ENCODE measurements around the gene SGCG.
A peak's percentile ranks its signal among the peaks of the same experiment; 100 is the strongest.
"Not testable (repeated sequence)": the region's sequence is repeated elsewhere in the genome, so short reads cannot be mapped to it uniquely, and the experiment has no call there.

Gene SGCG

DNA sequence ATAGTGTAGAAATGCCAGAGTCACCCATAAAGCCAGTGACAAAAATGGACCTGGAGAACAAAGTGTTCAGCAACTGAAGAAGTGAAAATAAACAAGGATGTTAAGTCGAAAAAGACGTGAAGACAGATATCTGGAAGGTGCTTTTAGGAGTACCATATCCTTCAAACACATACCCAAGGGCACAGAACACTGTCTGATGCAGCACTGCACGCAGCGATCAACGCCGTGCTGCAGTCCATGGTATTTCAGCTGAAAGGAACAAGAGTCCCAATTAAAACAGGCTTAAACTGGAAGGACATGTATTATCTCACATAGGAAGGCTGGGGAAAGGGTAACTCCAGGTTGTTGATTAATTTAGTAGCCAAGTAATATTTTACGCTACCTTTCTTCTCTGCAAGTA lies 108.2 kb downstream of the SGCG start:
- Histone ChIP-seq H3K9ac (ENCODE audit: low read length in 2 of 2) (no peak overlapping the region), H3K4me3 (ENCODE audit: low read length in 2 of 2) (no peak overlapping the region), H3K27ac (ENCODE audit: low read length) (no peak overlapping the region), H3K4me1 (ENCODE audit: control insufficient read depth, insufficient read depth, low read length) (no peaks in the 10 kb centered on the region), H3K9me3 (ENCODE audit: control insufficient read depth in 2 of 2, low read length in 2 of 2) (no peaks in the 10 kb centered on the region), H3K36me3 (ENCODE audit: control insufficient read depth in 2 of 2, insufficient read depth in 2 of 2, low read length in 2 of 2) (no peaks in the 10 kb centered on the region), H3K27me3 (ENCODE audit: control insufficient read depth in 1 of 2, insufficient read depth in 2 of 2, low read length in 2 of 2) (no peaks in the 10 kb centered on the region)

- no peak overlapping the region for H3K27ac ChIP-seq (ENCODE audit: low read length)
- no peaks in the 10 kb centered on the region for H3K36me3 ChIP-seq (ENCODE audit: control insufficient read depth in 2 of 2, insufficient read depth in 2 of 2, low read length in 2 of 2)
- no peak overlapping the region for H3K9ac ChIP-seq (ENCODE audit: low read length in 2 of 2)
These were observed 109.2 kb downstream of the SGCG start for GRCh38 chr13:23289917-23290357.

GRCh38 chr13:23292586-23292985 lies 111.8 kb downstream of the SGCG start:
- Histone ChIP-seq H3K4me1 (ENCODE audit: control insufficient read depth, insufficient read depth, low read length) (no peaks in the 10 kb centered on the region), H3K4me3 (ENCODE audit: low read length in 2 of 2) (no peak overlapping the region)

More at GRCh38 chr13:23289917-23290357, 109.2 kb downstream of the SGCG start:
- no peaks in the 10 kb centered on the region for H3K4me1 ChIP-seq (ENCODE audit: control insufficient read depth, insufficient read depth, low read length)
- no peaks in the 10 kb centered on the region for H3K27me3 ChIP-seq (ENCODE audit: control insufficient read depth in 1 of 2, insufficient read depth in 2 of 2, low read length in 2 of 2)
- no peak overlapping the region for H3K4me3 ChIP-seq (ENCODE audit: low read length in 2 of 2)
- no peaks in the 10 kb centered on the region for H3K9me3 ChIP-seq (ENCODE audit: control insufficient read depth in 2 of 2, low read length in 2 of 2)

GRCh38 chr13:23314837-23315236 lies 134.1 kb downstream of the SGCG start:
- not testable (repeated sequence) for H3K4me1 ChIP-seq (ENCODE audit: control insufficient read depth, insufficient read depth, low read length); H3K4me3 ChIP-seq (ENCODE audit: low read length in 2 of 2); H3K27me3 ChIP-seq (ENCODE audit: control insufficient read depth in 1 of 2, insufficient read depth in 2 of 2, low read length in 2 of 2); H3K27ac ChIP-seq (ENCODE audit: low read length); H3K36me3 ChIP-seq (ENCODE audit: control insufficient read depth in 2 of 2, insufficient read depth in 2 of 2, low read length in 2 of 2); H3K9me3 ChIP-seq (ENCODE audit: control insufficient read depth in 2 of 2, low read length in 2 of 2); H3K9ac ChIP-seq (ENCODE audit: low read length in 2 of 2)

More at GRCh38 chr13:23292586-23292985, 111.8 kb downstream of the SGCG start:
- Histone ChIP-seq H3K36me3 (ENCODE audit: control insufficient read depth in 2 of 2, insufficient read depth in 2 of 2, low read length in 2 of 2) (no peaks in the 10 kb centered on the region), H3K27me3 (ENCODE audit: control insufficient read depth in 1 of 2, insufficient read depth in 2 of 2, low read length in 2 of 2) (no peaks in the 10 kb centered on the region), H3K9ac (ENCODE audit: low read length in 2 of 2) (no peak overlapping the region), H3K27ac (ENCODE audit: low read length) (no peak overlapping the region), H3K9me3 (ENCODE audit: control insufficient read depth in 2 of 2, low read length in 2 of 2) (no peaks in the 10 kb centered on the region)

DNA sequence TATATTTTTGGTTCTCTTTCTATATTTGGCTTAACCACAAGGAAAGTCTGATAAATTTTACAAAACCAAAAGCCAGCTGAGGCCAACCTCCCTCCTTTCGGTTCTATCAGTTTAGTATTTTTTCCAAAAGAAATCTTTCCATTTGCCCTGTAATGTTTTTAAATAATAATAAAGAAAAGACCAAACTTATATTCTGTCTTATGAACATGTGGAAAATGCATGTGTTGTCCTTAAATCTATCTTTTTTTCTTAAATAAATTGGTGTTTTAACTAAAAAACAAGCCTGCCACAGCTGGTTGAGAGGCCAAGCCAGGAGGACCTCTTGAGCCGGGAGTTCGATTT lies 139.1 kb downstream of the SGCG start:
- Histone ChIP-seq H3K36me3 (ENCODE audit: control insufficient read depth in 2 of 2, insufficient read depth in 2 of 2, low read length in 2 of 2) (no peaks in the 10 kb centered on the region), H3K9me3 (ENCODE audit: control insufficient read depth in 2 of 2, low read length in 2 of 2) (no peaks in the 10 kb centered on the region), H3K27me3 (ENCODE audit: control insufficient read depth in 1 of 2, insufficient read depth in 2 of 2, low read length in 2 of 2) (no peaks in the 10 kb centered on the region), H3K27ac (ENCODE audit: low read length) (no peak overlapping the region), H3K4me1 (ENCODE audit: control insufficient read depth, insufficient read depth, low read length) (peaks cover 8% of the 10 kb centered on the region), H3K9ac (ENCODE audit: low read length in 2 of 2) (no peak overlapping the region), H3K4me3 (ENCODE audit: low read length in 2 of 2) (no peak overlapping the region)

GRCh38 chr13:23320926-23321534 lies 140.3 kb downstream of the SGCG start:
- no peaks in the 10 kb centered on the region for H3K9me3 ChIP-seq (ENCODE audit: control insufficient read depth in 2 of 2, low read length in 2 of 2)
- H3K4me1 ChIP-seq (ENCODE audit: control insufficient read depth, insufficient read depth, low read length), result peaks cover 8% of the 10 kb centered on the region
- H3K9ac ChIP-seq (ENCODE audit: low read length in 2 of 2), result peak overlapping the region in 1 of 2 donors; percentile 24
- no peak overlapping the region for H3K27ac ChIP-seq (ENCODE audit: low read length)
- H3K36me3 ChIP-seq (ENCODE audit: control insufficient read depth in 2 of 2, insufficient read depth in 2 of 2, low read length in 2 of 2), result no peaks in the 10 kb centered on the region
- H3K4me3 ChIP-seq (ENCODE audit: low read length in 2 of 2), result peak overlapping the region; percentile 3 to 52
- H3K27me3 ChIP-seq (ENCODE audit: control insufficient read depth in 1 of 2, insufficient read depth in 2 of 2, low read length in 2 of 2), result no peaks in the 10 kb centered on the region

GRCh38 chr13:23321535-23322241 lies 140.9 kb downstream of the SGCG start:
- peaks cover 8% of the 10 kb centered on the region for H3K4me1 ChIP-seq (ENCODE audit: control insufficient read depth, insufficient read depth, low read length)
- no peak overlapping the region for H3K27ac ChIP-seq (ENCODE audit: low read length)
- H3K9ac ChIP-seq (ENCODE audit: low read length in 2 of 2), result peak overlapping the region in 1 of 2 donors; percentile 24
- no peaks in the 10 kb centered on the region for H3K36me3 ChIP-seq (ENCODE audit: control insufficient read depth in 2 of 2, insufficient read depth in 2 of 2, low read length in 2 of 2)
- peak overlapping the region; percentile 3 to 52 for H3K4me3 ChIP-seq (ENCODE audit: low read length in 2 of 2)
- no peaks in the 10 kb centered on the region for H3K9me3 ChIP-seq (ENCODE audit: control insufficient read depth in 2 of 2, low read length in 2 of 2)
- no peaks in the 10 kb centered on the region for H3K27me3 ChIP-seq (ENCODE audit: control insufficient read depth in 1 of 2, insufficient read depth in 2 of 2, low read length in 2 of 2)

GRCh38 chr13:23322353-23323336 lies 141.9 kb downstream of the SGCG start:
- Histone ChIP-seq H3K4me1 (ENCODE audit: control insufficient read depth, insufficient read depth, low read length) (peaks cover 8% of the 10 kb centered on the region), H3K4me3 (ENCODE audit: low read length in 2 of 2) (no peak overlapping the region), H3K9ac (ENCODE audit: low read length in 2 of 2) (no peak overlapping the region), H3K9me3 (ENCODE audit: control insufficient read depth in 2 of 2, low read length in 2 of 2) (no peaks in the 10 kb centered on the region), H3K27ac (ENCODE audit: low read length) (no peak overlapping the region), H3K27me3 (ENCODE audit: control insufficient read depth in 1 of 2, insufficient read depth in 2 of 2, low read length in 2 of 2) (no peaks in the 10 kb centered on the region), H3K36me3 (ENCODE audit: control insufficient read depth in 2 of 2, insufficient read depth in 2 of 2, low read length in 2 of 2) (no peaks in the 10 kb centered on the region)

DNA sequence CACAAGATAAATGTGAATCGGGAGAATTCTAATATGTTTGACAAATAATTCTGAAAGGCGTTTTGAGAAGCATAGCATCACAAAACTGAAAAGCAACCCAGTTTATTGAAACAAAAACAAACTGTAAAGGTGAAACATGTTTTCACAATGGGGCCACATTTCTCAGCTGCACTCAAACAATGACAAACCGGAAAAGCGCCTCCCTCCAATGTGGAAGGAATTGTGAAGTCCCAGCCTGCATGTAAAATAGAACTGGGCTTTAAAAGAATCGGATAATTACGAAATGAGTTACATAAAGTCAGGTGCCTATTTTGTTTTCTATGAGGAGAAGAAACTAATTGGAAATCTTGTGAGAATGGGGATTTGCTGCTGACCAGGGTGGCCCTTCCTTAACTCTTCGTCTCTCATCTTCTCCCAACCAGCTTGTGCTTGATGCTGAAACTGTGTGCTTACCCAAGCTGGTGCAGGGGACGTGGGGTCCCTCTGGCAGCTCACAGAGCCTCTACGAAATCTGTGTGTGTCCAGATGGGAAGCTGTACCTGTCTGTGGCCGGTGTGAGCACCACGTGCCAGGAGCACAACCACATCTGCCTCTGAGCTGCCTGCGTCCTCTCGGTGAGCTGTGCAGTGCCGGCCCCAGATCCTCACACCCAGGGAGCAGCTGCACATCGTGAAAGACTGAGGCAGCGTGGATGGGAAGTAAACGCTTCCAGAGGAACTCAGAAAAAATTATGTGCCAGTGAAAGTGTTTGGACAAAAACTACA lies 143.3 kb downstream of the SGCG start:
- Histone ChIP-seq H3K27me3 (ENCODE audit: control insufficient read depth in 1 of 2, insufficient read depth in 2 of 2, low read length in 2 of 2) (no peaks in the 10 kb centered on the region), H3K27ac (ENCODE audit: low read length) (no peak overlapping the region), H3K9me3 (ENCODE audit: control insufficient read depth in 2 of 2, low read length in 2 of 2) (no peaks in the 10 kb centered on the region), H3K36me3 (ENCODE audit: control insufficient read depth in 2 of 2, insufficient read depth in 2 of 2, low read length in 2 of 2) (no peaks in the 10 kb centered on the region), H3K4me3 (ENCODE audit: low read length in 2 of 2) (no peak overlapping the region), H3K4me1 (ENCODE audit: control insufficient read depth, insufficient read depth, low read length) (peaks cover 8% of the 10 kb centered on the region), H3K9ac (ENCODE audit: low read length in 2 of 2) (no peak overlapping the region)

DNA sequence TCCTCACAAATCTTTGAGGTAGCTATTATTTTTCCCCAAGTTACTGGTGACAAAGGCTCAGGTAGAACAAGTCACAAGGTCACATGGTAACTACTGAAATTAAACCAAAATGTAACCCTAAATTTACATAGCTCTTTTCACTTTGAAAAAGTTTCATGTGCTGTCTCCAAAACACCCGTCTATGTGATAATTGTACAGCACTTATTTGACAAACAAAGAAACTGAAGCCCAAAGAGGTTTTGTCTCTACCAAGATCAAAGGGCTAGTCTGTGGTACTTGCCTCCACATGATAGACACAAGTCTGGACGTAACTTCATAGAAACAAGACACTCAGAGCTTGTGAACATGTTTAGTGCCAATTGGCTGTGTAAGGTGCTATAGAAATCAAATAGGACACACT lies 144.4 kb downstream of the SGCG start:
- Histone ChIP-seq H3K4me3 (ENCODE audit: low read length in 2 of 2) (no peak overlapping the region), H3K27me3 (ENCODE audit: control insufficient read depth in 1 of 2, insufficient read depth in 2 of 2, low read length in 2 of 2) (no peaks in the 10 kb centered on the region), H3K36me3 (ENCODE audit: control insufficient read depth in 2 of 2, insufficient read depth in 2 of 2, low read length in 2 of 2) (no peaks in the 10 kb centered on the region), H3K4me1 (ENCODE audit: control insufficient read depth, insufficient read depth, low read length) (peaks cover 3% of the 10 kb centered on the region), H3K9me3 (ENCODE audit: control insufficient read depth in 2 of 2, low read length in 2 of 2) (no peaks in the 10 kb centered on the region), H3K9ac (ENCODE audit: low read length in 2 of 2) (no peak overlapping the region), H3K27ac (ENCODE audit: low read length) (no peak overlapping the region)

Measured in stomach smooth muscle (tissue), 2 donors.